PC-3 (cell line): ENCODE results near the gene MED13L.

ENCODE experiments used
- EZH2 ChIP-seq: fragments of 300-600 bp; sonication (generic); IDR thresholded peaks from one replicate; pipeline ENCODE4 v1.6.1; 2017; ENCODE audit warnings: antibody characterized with exemption, mild to moderate bottlenecking, low read length; ENCODE audit not compliant: unreplicated experiment
- TF ChIP-seq, protein P1 (sequence below): fragments of 300-600 bp; sonication (generic); conservative IDR thresholded peaks from 2 replicates; pipeline ENCODE4 v1.5.1; 2017; ENCODE audit warnings: antibody characterized with exemption, low read depth, mild to moderate bottlenecking, low read length

DNA sequence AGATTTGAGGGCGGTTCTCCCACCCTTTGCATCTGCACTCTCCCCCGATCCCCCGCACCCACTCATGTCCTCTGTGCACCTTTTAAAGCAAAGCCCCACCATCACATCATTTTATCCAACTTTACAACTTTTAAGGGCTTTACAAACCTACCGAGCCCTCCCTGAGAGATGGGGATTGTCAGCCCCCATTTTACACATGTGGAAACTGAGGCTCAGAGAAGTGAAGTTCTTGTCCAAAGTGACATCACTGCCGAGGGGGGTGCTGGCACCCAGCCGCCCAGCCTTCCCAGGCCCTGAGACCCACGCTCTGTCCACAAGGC, 334.2 kb downstream of the MED13L start:
- TF ChIP-seq, protein P1, sequence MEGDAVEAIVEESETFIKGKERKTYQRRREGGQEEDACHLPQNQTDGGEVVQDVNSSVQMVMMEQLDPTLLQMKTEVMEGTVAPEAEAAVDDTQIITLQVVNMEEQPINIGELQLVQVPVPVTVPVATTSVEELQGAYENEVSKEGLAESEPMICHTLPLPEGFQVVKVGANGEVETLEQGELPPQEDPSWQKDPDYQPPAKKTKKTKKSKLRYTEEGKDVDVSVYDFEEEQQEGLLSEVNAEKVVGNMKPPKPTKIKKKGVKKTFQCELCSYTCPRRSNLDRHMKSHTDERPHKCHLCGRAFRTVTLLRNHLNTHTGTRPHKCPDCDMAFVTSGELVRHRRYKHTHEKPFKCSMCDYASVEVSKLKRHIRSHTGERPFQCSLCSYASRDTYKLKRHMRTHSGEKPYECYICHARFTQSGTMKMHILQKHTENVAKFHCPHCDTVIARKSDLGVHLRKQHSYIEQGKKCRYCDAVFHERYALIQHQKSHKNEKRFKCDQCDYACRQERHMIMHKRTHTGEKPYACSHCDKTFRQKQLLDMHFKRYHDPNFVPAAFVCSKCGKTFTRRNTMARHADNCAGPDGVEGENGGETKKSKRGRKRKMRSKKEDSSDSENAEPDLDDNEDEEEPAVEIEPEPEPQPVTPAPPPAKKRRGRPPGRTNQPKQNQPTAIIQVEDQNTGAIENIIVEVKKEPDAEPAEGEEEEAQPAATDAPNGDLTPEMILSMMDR, result no peak
- no peak for TF ChIP-seq EZH2
